Brain microvascular endothelial cell (primary cell): ENCODE data around the gene TBX21.

Experiments used
- DNase-seq: peaks from one replicate; pipeline ENCODE4 v3.0.0-alpha.2; 2020
- H3K27ac ChIP-seq: fragments of 250-450 bp; sonication (Bioruptor Pico); 2 replicates; pipeline ENCODE4 v1.5.1; 2020; ENCODE audit warnings: mild to moderate bottlenecking, moderate library complexity
- H3K27me3 ChIP-seq: fragments of 250-450 bp; sonication (Bioruptor Pico); replicated peaks from 2 replicates; pipeline ENCODE4 v1.5.1; 2020; ENCODE audit warnings: mild to moderate bottlenecking
- H3K36me3 ChIP-seq: fragments of 250-450 bp; sonication (Bioruptor Pico); replicated peaks from 2 replicates; pipeline ENCODE4 v1.5.1; 2020; ENCODE audit warnings: mild to moderate bottlenecking
- H3K4me3 ChIP-seq: 2 replicates; pipeline ENCODE4 v1.5.1; 2011; ENCODE audit warnings: low read depth, mild to moderate bottlenecking, control low read depth, low read length, moderate library complexity
- in situ Hi-C: cut with HindIII; loops from 2 replicates; pipeline ENCODE4 v1.10.0; 2017; ENCODE audit warnings: low sequenced_read_pairs, low pct_ligation_motif_present
- TF ChIP-seq, protein P1 (sequence below): IDR thresholded peaks from 2 replicates; pipeline ENCODE4 v1.5.1; 2011; ENCODE audit warnings: low read depth, mild to moderate bottlenecking, moderate library complexity, low read length, control low read depth, inconsistent platforms; ENCODE audit errors: missing control alignments

TBX21 gene

DNA sequence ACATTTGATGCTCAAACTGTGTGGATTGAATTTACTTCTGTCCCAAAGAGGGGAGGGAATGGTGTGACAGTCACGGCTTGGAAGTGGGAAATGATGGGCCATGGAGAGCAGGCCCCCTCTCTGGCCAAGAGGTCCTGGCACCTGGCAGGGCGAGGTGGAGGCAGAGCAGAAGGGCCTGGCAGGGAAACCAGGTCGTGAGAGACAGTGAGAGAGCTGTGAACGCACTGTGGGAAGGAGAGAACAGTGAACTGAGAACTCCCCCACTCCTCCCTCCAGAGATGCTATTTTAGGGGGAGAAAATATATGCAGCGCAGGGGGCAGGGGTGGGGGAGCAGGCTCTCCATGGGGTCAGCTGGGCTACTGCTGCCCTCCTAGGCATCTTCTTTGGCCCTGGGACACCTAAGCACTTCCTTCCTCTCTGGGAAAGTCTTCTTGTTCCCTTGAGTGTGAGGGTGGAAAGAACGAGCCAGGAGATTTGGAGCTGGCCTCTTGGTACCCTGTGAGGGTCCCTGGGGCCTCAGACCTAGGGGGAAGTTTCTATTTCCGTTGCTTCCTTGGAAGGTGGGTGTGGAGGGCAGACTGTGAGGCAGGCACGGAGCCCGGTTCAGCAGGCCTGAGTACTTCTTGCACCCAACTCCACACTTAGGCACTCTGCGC, 17.2 kb upstream of the TBX21 start:
- Histone ChIP-seq H3K27me3 (peaks cover 82% of the 10 kb centered on the region), H3K27ac (no peak overlapping the region), H3K4me3 (no peak overlapping the region), H3K36me3 (no peaks in the 10 kb centered on the region)
- TF ChIP-seq, protein P1, sequence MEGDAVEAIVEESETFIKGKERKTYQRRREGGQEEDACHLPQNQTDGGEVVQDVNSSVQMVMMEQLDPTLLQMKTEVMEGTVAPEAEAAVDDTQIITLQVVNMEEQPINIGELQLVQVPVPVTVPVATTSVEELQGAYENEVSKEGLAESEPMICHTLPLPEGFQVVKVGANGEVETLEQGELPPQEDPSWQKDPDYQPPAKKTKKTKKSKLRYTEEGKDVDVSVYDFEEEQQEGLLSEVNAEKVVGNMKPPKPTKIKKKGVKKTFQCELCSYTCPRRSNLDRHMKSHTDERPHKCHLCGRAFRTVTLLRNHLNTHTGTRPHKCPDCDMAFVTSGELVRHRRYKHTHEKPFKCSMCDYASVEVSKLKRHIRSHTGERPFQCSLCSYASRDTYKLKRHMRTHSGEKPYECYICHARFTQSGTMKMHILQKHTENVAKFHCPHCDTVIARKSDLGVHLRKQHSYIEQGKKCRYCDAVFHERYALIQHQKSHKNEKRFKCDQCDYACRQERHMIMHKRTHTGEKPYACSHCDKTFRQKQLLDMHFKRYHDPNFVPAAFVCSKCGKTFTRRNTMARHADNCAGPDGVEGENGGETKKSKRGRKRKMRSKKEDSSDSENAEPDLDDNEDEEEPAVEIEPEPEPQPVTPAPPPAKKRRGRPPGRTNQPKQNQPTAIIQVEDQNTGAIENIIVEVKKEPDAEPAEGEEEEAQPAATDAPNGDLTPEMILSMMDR: no peak
- DNase-seq: no peak
- in situ Hi-C loops: no loop called here

DNA sequence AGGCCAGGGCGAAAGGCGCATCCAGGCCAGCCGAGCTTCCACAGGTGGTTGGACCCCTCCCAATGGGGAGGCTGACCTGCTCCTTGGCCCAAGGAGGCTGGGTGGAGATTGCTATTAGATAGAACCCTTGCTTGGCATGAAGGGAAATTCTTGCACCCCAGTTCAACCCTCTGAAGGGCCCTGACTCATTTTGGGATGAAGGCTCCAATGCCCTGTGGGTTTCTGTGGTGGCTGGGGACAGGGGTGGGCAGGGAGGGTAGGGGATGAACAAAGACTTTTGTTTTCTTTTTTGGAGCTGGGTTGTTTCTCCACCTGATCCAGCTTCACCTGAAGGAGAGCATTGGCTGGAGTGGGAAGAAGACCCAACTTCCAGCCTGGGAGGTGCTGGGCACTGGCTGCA, 16.7 kb upstream of the TBX21 start:
- H3K27me3 ChIP-seq: peaks cover 87% of the 10 kb centered on the region

DNA sequence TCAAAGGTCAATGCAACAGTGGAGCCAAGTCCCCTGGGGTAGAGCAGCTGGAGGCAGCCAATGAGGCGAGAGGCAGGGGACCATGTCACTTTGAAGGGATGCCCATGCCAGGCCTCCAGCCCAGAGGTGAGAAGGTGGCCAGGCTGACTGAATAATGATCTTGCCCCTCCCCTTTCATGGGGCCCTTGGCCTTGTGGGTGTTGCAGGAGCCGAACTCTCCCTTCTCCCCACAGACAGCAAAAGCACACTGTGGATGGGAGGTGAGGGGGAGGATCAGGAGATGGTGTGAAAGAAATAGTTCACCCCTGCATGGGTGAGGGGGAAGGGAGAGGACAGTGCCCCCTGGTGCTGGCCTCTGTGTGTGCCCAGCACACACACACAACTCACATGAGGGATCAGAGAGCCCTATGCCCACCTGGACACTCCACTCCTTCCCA, 15.8 kb upstream of the TBX21 start:
- TF ChIP-seq, protein P1: peak; percentile 66
- DNase-seq: no peak
- no peak overlapping the region for H3K27ac ChIP-seq
- no peak overlapping the region for H3K4me3 ChIP-seq
- H3K27me3 ChIP-seq: peaks cover 88% of the 10 kb centered on the region
- H3K36me3 ChIP-seq: no peaks in the 10 kb centered on the region
- in situ Hi-C loops: no loop called here

More for the DNA sequence above, 16.7 kb upstream of the TBX21 start:
- Histone ChIP-seq H3K4me3 (no peak overlapping the region), H3K27ac (no peak overlapping the region), H3K36me3 (no peaks in the 10 kb centered on the region)
- TF ChIP-seq, protein P1: no peak
- DNase-seq: no peak
- in situ Hi-C loops: no loop called here

DNA sequence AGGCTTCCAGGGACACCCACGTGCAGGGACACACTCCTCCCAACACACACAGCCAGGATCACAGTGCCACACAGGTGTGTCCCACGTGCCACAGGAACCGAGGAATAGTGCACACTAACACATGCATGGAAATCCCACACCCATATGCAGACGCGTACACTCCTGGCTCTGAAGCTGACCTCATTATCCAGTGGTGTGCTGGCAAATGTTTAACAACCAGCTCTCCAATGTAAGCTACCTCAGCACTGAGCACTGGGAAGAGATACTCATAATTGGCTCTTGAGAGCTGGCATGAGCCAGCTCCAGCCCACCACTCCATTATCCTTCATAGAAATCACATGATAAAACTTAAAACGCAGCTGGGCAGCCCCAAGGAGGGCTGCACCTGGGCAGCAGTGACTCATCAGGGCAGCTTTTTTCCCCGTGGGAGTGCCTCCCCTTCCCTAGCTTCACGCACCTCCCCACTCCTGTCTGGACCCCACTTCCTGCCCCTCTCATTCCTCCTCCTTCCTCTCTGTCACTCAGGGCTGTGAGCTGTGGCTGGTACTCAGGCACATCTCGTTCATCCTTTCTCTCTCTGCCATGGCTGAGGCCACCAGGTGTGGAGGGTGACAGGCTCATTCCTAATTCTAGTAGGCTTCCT, 14.9 kb upstream of the TBX21 start:
- H3K27ac ChIP-seq: no peak overlapping the region
- no peak overlapping the region for H3K4me3 ChIP-seq
- no peak for DNase-seq
- peaks cover 88% of the 10 kb centered on the region for H3K27me3 ChIP-seq
- no peaks in the 10 kb centered on the region for H3K36me3 ChIP-seq
- in situ Hi-C loops: no loop called here
- TF ChIP-seq, protein P1: no peak

DNA sequence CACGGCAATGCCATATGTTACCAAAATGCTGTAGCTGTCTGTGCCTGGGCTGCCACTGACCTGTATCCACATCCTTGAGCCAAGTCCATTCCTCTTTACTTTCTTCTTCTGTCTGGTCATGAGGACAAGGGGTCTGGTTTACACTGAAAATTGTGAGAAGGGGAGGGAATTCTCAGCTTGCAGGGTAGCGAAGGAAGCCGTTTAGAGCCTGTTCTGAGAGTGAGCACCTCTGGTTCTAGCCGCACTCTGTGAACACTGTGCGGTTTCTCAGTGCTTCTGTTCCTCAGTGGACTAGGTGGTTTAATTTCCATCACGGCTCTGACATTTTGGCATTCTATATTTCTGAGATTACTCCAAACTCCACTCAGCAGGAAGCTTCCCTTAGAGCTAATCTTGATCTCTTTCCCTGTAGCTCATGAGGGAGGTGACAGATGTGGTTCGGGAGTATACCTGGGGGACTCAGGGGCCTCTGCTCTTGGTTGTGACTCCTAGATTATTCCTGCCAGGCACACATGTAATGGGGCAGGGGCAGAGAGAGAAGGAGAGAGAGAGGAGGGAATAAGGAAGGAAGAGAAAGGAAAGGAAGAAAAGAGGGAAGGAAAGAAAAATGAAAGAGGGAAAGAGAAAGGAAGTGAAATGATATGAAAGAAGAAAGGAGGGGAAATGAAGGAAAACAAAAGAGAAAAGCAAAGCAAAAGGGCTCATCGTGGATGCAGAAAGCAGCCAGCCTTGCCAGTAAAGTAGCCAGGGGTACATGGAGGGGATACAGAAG, 14.2 kb upstream of the TBX21 start:
- Histone ChIP-seq H3K4me3 (no peak overlapping the region), H3K36me3 (no peaks in the 10 kb centered on the region), H3K27ac (no peak overlapping the region), H3K27me3 (peaks cover 84% of the 10 kb centered on the region)
- TF ChIP-seq, protein P1: no peak
- no peak for DNase-seq
- in situ Hi-C loops: no loop called here
